Ovary (tissue), 3 donors: ENCODE data around the gene IMMP2L.

Experiments
- CTCF ChIP-seq, 3 donors: fragments of 450-650 bp in 2 of 3; fragments of 200-600 bp in 1 of 3; IDR thresholded peaks; one replicate each; pipeline versions ENCODE4 v1.5.1 to v1.8.0; 2016 to 2022; ENCODE audit warnings: antibody characterized with exemption in 3 of 3, mild to moderate bottlenecking in 1 of 3
- EP300 ChIP-seq: sonication (generic); formaldehyde crosslinking; IDR thresholded peaks from one replicate; pipeline ENCODE4 v1.6.1; 2017; ENCODE audit warnings: antibody characterized with exemption
- donor health status: DM: no; HTN: no; CAD: no.

- TF ChIP-seq CTCF (IDR thresholded peaks at IDR 0.05) (no peak), EP300 (no peak)
These were observed 429.5 kb downstream of the IMMP2L start for GRCh38 chr7:111132833-111133232.
